Measurements from ENCODE around the gene CRELD2. TPM values are rescaled to one million over a fixed set of nuclear protein-coding genes. Genes with fewer than 3 reads are reported as not detected.

Gene CRELD2
- total RNA-seq, 1 donor from 2014 or later, result 17.5 TPM

DNA sequence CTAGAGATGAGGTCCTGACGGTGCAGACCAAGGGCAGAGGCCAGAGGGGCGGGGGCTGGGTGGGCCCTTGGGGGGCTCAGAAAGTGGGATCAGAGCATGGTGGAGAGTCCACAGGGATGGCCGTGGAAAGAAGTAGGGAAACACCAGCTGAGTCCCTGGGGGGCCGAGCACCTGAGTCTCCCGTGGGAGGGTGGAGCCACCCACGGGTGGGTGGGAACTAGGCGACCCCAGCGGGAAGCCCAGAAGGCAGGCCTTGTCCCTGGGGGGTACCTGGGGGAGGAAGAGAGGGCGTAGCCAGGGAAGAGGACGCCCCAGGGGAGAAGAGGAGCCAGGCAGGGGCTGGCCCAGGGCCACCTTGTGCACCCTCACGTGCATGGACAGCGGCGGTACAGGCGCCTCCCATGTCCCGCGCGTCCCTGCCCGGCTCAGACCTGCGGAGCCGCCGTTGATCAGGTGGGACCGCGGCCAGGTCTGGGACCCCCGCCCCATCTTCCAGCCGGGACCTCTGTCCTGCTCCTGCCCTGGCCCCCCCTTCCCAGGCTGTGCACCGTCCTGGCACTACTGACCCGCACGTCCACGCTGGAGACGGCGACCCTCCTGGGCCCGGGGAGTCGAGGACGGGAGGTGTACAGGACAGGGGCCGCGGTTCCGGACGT, 10.2 kb downstream of the CRELD2 start:
- FAIRE-seq, result no peak

DNA sequence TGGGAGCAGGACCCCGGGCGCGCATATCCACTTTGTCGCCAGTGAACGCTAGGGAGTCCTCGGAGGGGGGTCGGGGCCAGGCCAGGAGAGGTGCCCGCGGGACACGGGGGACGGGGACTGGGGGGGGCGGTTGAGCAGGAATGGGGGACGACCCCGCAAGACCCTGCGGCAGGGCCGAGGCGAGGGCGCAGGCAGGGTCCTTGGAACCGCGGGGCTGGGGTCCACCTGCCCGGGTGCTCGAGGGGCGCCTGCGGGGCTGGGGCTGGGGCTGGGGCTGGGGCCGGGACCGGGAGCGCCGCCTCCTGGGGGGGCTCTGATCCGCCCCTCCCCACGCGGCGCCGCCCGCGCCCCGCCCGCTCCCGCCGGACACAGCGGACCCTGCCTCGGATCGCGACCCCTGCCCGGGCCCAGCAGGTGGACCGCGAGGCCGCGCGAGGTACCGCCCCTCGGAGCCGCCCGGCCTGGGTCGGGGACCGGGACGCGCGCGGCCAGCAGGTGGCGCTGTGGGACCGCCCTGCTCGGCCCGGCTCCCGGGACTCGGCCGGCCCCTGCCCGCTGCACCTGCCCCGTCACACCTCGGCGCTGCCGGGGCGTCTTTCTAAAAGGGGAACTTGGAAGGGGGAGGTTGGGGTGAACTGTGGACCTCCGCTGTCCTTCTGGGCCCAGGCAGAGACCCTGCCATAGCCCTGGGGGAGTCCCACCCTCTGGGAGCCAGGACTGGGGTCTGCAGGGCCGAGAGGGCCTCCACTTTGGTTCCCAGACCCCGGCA, 11.0 kb downstream of the CRELD2 start:
- DNase-seq (ENCODE audit: low spot score in 2 of 2) (peak; percentile 88 to 90), FAIRE-seq (no peak)

More for the DNA sequence above, 10.2 kb downstream of the CRELD2 start:
- DNase-seq (ENCODE audit: low spot score in 2 of 2), result no peak

DNA sequence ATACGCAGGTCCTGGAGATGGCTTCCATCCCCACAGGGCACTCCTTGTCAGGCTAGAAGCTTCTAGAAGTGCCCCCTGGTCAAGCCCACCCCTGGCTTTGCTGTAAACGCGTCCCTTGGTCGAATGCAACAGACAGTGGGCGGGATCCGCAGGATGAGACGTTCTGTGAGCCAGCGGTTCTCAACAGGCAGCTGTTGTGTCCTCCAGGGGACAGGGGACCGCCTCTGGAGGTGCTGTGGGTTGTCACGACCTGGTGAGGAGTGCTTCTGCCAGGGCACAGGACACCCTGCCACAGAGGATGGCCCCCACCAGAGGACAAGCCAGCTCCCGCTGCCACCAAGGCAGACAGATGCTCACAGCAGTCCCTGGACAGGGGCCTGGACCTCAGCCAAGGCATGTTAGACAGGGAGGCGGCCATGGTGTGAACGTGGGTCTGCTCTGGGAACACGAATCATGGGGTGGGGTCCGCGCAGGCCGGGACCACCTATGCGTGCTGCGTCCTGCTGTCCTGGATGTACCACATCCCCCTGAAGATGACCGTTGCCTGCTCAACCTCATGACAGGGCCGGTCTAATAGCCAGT, 11.7 kb downstream of the CRELD2 start:
- DNase-seq (ENCODE audit: low spot score in 2 of 2) (no peak), FAIRE-seq (no peak)

DNA sequence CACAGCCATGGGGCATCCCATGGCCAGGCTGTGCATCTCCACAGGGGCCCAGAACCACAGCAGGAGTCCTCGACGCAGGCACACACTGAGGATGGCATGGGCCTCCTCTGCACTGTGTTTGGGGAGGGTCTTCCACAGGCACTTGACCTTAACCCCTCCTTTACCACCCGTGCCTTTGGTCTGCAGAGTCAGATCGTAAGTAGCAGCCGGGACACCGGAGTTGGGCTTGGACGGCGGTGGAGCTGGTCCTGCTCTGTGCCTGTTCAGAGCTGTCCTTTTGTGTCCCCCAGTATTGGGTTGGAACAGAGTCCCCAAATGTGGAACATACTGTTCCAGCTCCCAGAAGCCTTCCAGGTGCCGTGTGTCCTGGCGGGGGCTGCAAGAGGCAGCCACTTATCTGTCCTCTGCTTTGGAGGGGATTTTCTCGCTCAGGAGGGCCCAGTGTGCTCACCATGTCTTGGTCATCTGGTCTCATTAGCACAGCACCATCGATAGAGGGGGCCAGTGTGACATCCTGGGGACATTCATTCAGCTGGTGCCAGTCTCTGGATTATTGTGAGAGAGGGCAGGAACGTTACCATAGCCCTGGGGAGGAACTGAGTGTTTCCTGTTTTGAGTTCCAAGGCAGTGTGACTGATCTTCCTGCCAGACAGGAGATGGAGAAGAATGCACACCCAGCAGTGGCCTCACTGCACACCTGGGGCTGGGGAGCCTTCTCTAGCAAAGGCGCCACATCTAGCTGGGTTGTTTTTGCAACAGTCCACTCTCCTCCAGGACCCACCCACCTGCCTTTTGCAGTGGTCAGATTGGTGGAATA, 12.4 kb downstream of the CRELD2 start:
- DNase-seq (ENCODE audit: low spot score in 2 of 2), result peak; percentile 82 to 84
- peak; percentile 19 for FAIRE-seq

DNA sequence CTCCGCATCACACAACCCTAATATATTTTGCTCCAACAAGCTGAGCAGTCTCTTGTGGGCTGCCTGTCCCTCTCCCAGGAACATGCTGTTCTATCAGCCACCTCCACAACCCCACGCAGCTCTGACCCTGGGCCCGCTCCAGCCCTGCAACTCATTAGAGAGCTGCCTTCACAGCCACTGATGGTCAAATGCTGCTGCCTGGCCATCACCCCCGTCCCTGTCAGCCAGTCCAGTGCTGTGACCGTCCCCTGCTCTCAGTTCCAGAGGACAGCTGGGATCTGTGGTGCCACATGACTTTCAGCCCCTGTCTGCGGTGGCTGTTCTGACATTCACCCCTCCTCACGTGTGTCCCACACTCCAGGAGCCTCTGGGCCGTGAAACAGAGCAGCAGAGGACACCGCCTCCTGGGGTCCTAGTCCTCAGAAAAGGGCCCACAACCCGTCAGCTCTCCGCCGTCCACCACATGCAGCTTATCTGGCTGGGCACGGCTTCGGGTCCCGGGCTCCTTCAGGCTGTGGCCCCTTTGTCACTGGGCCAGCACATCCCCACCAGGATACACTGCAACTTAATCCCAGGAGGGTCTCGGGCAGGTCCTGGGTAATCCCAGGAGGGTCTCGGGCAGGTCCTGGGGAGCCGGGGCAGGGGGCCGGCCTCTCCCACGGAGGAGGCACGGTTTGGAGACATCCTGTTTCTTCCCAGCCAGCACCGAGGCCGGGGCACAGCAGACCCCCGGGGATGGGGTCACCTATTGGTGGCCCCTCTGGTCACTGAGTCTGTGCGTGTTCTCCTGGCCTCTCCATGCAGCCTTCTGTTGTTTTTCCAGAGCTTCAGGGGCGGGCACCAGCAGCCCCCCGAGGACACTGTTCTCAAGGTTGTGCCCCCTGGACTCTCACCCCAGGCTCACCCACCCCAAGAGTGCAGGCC, 15.1 kb downstream of the CRELD2 start:
- FAIRE-seq, result no peak
- DNase-seq (ENCODE audit: low spot score in 2 of 2), result no peak

DNA sequence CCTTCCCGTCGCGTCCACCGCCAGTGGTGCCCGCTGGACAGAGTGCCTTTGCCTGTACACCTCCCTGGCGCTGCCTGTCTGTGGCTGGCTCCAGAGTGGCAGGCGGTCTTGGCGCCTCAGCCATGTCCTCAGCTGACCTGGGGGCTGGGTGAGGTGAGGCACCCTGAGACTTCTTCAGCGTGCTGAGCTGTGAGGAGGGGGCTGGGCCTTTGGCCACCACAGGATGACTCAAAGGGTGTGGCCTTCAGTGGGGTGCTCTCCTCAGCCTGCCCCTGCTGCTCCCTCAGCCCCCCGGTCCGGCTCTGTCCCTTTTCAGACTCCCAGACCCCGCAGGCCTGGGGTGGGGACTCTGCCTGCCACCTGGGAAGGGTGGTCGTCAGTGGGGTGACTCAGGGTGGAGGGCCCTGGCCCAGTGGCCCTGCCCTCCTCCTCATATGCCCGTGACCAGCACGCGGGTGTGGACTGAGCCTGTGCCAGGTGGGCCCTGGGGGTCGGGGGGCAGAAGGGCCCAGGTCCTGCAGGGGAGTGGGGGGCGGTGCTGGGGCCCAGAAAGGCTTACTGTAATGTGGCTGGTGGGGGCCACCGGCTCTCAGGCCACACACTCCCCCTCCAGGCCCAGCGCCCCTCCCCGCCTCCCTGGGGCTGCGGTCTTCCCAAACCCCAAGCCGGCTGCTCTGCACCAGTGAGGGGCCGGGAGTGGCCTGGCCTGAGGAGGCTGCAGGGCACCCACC, 15.9 kb downstream of the CRELD2 start:
- FAIRE-seq (no peak), DNase-seq (ENCODE audit: low spot score in 2 of 2) (no peak)

DNA sequence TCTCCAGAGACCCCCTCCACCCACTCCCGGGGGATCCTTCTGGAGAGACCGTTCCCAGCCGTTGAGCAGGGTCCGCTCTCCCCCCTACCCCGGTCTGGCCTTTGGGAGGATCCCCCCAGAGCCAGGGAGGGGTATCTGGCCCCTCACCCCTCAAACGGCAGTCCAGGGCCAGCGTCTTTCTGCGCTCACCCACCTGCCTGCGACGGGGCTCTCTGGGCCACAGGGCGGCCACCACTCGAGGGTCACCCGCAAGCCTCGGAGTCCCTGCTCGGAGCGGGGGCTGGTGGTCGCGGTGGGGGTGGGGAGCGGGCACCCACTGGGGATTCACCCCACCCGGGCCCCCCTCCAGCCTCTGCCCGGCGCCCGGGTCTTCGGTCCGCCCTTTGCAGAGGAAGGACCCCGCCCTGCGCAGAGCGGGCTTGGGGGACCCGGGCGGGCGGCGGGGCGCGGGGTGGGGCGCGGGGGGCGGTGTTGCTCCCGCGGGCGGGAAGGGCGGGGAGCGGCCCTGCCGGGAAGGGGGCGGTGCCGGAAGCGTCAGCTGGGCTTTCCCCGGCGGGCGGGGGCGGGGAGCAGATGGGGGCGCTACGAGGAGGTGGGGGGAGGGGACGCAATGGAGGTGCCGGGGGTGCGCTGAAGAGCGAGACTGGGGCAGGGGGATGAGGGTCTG, 16.6 kb downstream of the CRELD2 start:
- DNase-seq (ENCODE audit: low spot score in 2 of 2) (peak; percentile 78 to 82), FAIRE-seq (no peak)

DNA sequence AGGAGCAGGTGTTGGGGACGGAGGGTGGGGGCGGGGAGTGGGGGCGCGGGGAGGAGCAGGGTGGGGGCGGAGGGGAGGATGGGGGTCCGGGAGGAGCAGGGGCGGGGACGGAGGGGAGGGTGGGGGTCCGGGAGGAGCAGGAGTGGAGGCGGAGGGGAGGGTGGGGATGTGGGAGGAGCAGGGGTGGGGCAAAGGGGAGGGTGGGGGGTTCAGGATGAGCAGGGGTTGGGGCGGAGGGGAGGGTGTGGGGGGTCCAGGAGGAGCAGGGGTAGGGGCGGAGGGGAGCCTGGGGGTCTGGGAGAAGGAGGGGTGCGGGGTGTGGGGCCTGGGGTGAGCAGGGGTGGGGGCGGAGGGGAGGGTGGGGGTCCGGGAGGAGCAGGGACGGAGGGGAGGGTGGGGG, 17.1 kb downstream of the CRELD2 start:
- DNase-seq (ENCODE audit: low spot score in 2 of 2) (no peak), FAIRE-seq (no peak)

DNA sequence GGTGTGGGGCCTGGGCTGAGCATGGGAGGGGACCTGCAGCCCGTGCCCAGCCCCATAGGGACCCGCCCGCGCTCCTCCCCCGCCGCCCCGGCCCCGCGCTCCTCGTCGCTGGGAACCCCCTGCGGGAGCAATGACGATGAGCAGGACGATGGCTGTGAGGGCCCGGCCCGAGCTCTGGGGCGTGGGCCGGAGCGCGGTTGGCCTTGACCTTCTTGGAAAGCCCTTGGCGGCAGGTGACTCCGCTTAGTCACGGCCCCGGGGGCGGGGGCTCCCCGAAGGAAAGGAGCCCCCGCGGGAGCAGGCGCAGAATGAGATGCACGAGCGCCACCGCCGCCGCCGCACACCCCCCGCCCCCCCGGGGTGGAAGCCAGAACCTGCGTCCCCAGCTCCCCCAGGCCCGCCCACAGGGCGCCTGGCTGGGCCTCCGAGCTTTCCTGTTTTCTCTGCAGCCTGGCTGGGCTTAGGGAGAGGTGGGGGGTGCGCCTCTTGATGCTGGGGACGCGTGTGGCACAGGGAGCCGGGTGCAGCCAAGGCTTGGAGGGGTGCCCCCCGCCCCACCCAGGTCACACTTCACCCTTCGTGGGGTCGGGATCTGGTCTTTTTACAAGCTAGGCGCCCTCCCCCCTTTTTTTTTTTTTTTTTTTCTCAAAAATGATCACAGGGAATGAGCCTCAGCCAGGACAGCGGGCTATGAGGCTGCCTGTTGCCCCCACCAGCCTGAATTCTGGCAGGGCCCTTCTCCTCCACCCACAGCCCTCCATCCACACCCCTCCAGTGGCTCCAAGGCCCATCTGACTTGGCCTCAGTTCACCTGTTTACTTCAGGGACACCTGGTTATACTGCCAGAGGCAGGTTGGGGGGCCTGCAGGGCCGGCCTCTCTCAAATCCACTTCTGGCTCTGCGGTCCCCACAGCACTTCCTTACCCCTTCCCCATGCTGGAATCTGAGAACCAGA, 17.9 kb downstream of the CRELD2 start:
- DNase-seq (ENCODE audit: low spot score in 2 of 2) (peak; percentile 66 to 88), FAIRE-seq (no peak)

DNA sequence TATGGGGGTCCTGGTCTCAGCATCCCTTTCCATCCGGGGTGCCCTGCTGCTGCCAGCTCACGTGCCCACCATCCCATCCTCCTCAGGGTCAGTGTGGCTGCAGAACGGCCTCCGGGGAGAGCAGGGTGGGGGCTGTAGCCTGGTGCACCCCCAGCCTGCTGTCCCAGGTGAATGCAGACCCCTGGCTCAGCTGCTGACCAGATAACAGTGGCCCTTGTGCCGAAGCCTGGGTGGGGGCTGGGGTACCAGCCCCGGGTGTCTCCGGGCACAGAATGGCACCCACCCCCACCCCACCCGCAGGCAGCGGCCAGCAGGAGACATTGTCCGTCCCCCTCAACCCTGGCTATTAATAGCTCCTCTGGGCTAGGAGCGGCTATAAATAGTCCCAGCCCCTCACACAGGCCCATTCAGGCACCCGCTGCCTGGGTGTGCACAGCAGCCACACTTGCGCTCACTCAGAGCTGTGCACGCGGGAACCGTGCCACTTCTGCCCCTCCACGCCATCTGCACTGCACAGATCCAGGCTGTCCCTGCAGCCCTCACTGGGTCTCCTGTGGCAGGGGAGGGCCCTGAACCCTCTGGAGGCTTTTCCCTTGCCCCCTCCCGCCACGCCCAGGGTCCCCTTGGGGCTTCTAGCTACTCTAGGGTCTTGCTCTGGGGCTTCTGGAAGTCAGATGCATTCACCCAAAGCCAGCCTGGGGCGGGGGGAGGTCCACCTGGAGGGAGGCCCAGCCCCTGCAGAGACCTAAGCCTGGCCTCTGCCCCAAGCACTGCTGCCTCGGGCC, 18.7 kb downstream of the CRELD2 start:
- no peak for FAIRE-seq
- peak; percentile 62 to 71 for DNase-seq (ENCODE audit: low spot score in 2 of 2)

DNA sequence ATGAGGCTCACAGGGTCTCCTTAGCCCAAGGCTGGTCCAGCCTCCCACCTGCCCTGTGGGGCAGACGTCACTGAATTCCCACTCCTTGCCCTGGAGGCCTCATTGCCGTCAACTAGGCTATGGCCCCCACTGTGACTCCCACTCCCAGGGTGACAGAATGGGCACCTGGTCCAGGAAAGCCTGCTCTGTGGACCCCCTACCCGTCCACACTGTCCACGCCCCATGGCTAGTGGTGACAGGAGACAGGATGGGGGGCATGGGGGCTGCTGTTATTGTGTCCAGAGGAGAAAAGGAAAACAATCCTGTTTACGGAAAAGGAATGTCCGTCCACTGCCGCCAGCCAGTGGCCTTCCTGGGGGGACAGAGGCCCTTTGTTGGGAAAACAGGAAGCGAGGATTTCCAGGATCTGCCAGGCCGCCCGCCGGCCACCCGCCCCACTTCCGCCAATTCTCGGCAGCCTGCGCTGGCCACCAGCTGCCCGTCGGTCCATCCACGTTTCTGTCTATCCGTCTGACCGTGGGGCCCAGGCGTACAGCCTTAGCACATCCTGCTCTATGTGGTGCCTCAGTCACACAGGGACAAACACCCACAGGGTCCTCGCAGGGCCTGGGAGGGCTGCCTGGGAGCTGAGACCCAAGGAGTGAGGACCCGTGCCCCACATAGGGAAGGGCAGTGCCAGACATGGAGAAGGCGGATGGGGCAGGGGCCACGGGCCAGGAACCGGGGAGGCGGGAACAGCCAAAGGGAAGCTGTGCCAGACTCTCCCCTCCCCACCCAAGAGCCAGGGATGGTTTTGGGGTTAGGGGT, 19.5 kb downstream of the CRELD2 start:
- DNase-seq (ENCODE audit: low spot score in 2 of 2) (peak in 1 of 2 donors; percentile 74), FAIRE-seq (no peak)

DNA sequence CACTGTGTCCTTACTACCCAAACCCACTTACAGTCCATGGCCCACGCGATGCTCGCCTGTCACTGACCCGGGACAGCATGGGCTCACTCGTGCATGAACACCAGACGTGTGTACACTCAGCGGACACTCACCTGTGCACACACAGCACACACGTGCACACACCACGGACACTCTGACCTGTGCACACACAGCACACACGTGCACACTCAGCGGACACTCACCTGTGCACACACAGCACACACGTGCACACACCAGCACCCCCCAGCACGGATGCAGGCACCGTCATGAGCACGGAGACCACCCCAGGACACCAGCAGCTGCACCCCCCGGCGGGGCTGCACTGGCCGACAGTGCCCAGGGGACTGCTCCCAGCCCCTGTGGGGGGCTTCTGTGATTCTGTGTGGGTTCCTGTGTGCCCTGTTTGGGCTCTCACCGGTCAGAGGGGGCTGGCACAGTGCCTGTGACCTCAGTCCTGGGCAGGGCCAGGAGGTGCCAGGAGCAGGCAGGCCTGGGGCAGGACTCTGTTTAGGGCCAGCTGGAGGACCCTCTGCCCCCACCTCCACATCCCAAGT, 20.2 kb downstream of the CRELD2 start:
- DNase-seq (ENCODE audit: low spot score in 2 of 2) (no peak), FAIRE-seq (no peak)

DNA sequence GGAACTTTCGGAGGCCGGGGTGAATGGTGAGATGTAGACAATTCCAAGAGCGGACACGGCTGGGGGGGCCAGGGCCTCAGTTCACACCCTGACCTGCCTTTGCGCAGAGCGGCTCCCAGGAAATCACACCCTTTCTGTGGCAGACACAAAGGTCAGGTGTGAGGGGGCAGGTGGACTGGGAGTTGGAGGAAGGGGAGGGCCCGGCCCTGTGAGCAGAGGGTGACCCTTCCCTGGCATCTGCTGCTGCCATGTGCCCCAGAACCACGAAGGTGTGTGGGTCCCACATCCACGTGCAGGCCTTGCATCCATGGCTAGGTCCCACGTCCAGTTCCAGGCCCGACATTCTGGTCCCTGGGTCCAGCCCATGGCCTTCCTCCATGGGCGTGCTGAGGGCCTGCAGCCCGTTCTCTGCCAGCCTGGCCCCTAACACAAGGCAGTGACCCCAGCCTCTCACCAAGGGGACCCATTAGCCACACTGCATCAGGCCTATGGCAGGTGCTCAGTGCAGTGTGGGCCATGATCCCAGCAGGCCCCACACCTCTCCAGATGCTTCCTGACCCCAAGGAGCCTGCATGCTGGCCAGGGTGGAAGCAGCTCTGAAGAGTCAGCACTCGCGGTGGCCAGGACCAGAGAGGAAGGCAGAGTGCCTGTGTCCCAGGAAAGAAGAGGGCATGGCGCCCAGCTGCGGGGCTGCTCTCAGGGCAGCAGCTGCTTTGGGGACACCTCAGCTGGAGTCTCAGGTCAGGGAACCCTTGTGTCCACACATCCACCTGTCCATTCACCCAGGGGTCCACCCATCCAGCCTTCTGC, 23.3 kb downstream of the CRELD2 start:
- no peak for FAIRE-seq

DNA sequence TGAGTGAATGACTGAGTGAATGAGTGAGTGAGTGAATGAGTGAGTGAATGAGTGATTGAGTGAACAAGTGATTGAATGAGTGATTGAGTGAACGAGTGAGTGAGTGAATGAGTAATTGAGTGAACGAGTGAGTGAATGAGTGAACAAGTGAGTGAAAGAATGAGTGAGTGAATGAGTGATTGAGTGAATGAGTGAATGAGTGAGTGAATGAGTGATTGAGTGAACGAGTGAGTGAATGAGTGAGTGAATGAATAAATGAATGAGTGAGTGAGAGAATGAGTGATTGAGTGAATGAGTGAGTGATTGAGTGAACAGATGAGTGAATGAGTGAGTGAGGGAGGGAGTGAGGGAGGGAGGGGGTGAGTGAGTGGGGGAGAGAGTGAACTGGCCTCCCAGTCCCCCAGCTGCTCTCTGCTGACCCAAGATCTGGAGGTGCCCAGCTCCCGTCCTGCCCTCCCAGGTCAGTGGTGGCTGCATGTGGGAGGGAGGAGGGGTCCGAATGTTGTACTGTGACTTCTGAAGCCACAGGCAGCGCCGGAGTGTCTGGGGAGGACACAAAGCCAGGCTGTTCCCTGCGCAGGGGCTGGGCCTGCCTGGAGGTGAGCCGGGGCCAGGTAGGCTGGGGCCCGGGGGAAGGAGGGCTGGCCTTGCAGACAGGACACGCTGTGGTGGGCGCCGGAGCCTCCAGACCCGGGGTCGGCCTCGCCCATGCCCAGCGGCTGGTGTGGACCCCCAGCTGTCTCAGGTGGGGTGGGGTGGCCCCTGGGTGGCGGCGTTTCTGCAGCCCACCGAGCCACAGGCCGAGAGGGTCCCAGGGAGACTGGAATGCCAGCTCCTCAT, 24.4 kb downstream of the CRELD2 start:
- FAIRE-seq, result no peak
- no peak for DNase-seq (ENCODE audit: low spot score in 2 of 2)

More for the DNA sequence above, 23.3 kb downstream of the CRELD2 start:
- DNase-seq (ENCODE audit: low spot score in 2 of 2), result no peak

Data from frontal cortex (tissue), 4 donors.